Effector memory CD4-positive, alpha-beta T cell (primary cell): ENCODE data around the gene NLRC5.

Experiments used
- DNase-seq, 3 donors: peaks; one replicate each; pipeline ENCODE4 v3.0.0-alpha.2; 2020
- H3K27ac ChIP-seq: 2 replicates; pipeline ENCODE4 v1.7.0; 2013; ENCODE audit warnings: mild to moderate bottlenecking, low read length, moderate library complexity; ENCODE audit not compliant: insufficient read depth, poor library complexity, severe bottlenecking
- H3K27me3 ChIP-seq: replicated peaks from 2 replicates; pipeline ENCODE4 v1.7.0; 2013; ENCODE audit warnings: mild to moderate bottlenecking, low read length; ENCODE audit not compliant: insufficient read depth, control insufficient read depth, poor library complexity, severe bottlenecking
- H3K36me3 ChIP-seq: 2 replicates; pipeline ENCODE4 v1.7.0; 2013; ENCODE audit warnings: mild to moderate bottlenecking, low read length, moderate library complexity; ENCODE audit not compliant: control insufficient read depth, insufficient read depth
- H3K4me1 ChIP-seq: 2 replicates; pipeline ENCODE4 v1.7.0; 2013; ENCODE audit warnings: low read length, mild to moderate bottlenecking; ENCODE audit not compliant: control insufficient read depth, insufficient read depth, poor library complexity, severe bottlenecking
- H3K4me3 ChIP-seq: 2 replicates; pipeline ENCODE4 v1.7.0; 2013; ENCODE audit warnings: low read length, low read depth, mild to moderate bottlenecking; ENCODE audit not compliant: insufficient read depth, poor library complexity, severe bottlenecking
- H3K9me3 ChIP-seq: 2 replicates; pipeline ENCODE4 v1.7.0; 2013; ENCODE audit warnings: mild to moderate bottlenecking, low read length, moderate library complexity; ENCODE audit not compliant: control insufficient read depth

NLRC5 gene

GRCh38 chr16:56961851-56962281 is 27.5 kb upstream of the NLRC5 start, which contains the start of gene CETP:
Gene CETP, plus strand, starts transcription at chr16:56961950. Its CDS starts 30 bp downstream, at chr16:56961980.
- H3K4me1 ChIP-seq, result peaks cover 6% of the 10 kb centered on the region
- H3K4me3 ChIP-seq, result no peak within 1 kb of the TSS
- no peaks in the 10 kb centered on the region for H3K27me3 ChIP-seq
- H3K9me3 ChIP-seq, result no peaks in the 10 kb centered on the region
- H3K27ac ChIP-seq, result no peak within 1 kb of the TSS
- no peaks in the 10 kb centered on the region for H3K36me3 ChIP-seq
- no peak for DNase-seq

- H3K4me1 ChIP-seq, result peaks cover 6% of the 10 kb centered on the region
- H3K27ac ChIP-seq, result no peak overlapping the region
- peak; percentile 84 to 91 (median 88) for DNase-seq
- H3K27me3 ChIP-seq, result no peaks in the 10 kb centered on the region
- H3K9me3 ChIP-seq, result no peaks in the 10 kb centered on the region
- H3K4me3 ChIP-seq, result no peak overlapping the region
- no peaks in the 10 kb centered on the region for H3K36me3 ChIP-seq
These were observed 24.9 kb upstream of the NLRC5 start for GRCh38 chr16:56964243-56965148.

GRCh38 chr16:56965149-56966092 is 23.9 kb upstream of the NLRC5 start:
- Histone ChIP-seq H3K9me3 (no peaks in the 10 kb centered on the region), H3K4me3 (no peak overlapping the region), H3K27me3 (no peaks in the 10 kb centered on the region), H3K36me3 (no peaks in the 10 kb centered on the region), H3K27ac (no peak overlapping the region), H3K4me1 (peaks cover 6% of the 10 kb centered on the region)
- DNase-seq, result no peak

DNA sequence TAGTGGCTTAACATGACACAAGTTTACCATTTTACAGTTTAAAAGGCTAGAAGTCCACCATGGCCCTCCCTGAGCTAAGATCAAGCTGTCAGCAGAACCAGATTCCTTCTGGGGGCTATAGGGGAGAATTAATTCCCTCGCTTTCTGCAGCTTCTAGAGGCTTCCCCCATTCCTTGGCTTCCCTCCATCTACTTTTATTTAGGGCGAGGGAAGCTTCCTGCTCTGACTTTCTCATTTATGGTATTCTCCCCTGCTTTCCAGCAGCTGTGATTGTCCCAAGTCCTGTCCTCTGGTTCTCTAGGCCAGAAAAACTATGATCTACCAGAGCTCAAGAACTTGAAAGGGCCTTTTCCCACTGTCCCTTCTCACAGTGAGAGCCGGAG is 23.3 kb upstream of the NLRC5 start:
- no peaks in the 10 kb centered on the region for H3K27me3 ChIP-seq
- no peaks in the 10 kb centered on the region for H3K36me3 ChIP-seq
- no peak overlapping the region for H3K4me3 ChIP-seq
- DNase-seq, result no peak
- H3K9me3 ChIP-seq, result no peaks in the 10 kb centered on the region
- no peak overlapping the region for H3K27ac ChIP-seq
- peaks cover 6% of the 10 kb centered on the region for H3K4me1 ChIP-seq

DNA sequence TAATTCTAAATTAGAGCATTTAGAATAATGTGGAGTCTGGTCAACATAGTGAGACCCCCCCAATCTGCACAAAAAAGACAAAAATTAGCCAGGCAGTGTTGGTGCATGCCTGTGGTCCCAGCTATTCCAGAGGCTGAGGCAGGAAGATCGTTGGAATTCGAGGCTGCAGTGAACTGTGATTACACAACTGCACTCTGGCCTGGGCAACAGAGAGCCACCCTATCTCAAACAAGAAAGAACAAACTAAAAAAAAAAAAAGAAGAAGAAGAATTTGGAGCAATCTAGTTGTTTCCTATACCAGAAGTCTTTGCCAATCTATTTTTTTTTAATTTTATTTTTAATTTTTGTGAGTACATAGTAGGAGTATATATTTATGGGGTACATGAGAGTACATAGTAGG is 21.6 kb upstream of the NLRC5 start:
- no peaks in the 10 kb centered on the region for H3K9me3 ChIP-seq
- no peaks in the 10 kb centered on the region for H3K27me3 ChIP-seq
- no peak overlapping the region for H3K27ac ChIP-seq
- H3K36me3 ChIP-seq, result no peaks in the 10 kb centered on the region
- no peak overlapping the region for H3K4me3 ChIP-seq
- H3K4me1 ChIP-seq, result peaks cover 6% of the 10 kb centered on the region
- no peak for DNase-seq

GRCh38 chr16:56969769-56970168 is 19.6 kb upstream of the NLRC5 start:
- no peak for DNase-seq
- Histone ChIP-seq H3K27me3 (no peaks in the 10 kb centered on the region), H3K36me3 (no peaks in the 10 kb centered on the region), H3K9me3 (no peaks in the 10 kb centered on the region), H3K27ac (no peak overlapping the region), H3K4me1 (peaks cover 6% of the 10 kb centered on the region), H3K4me3 (no peak overlapping the region)

GRCh38 chr16:56970934-56971767 is 18.2 kb upstream of the NLRC5 start:
- Histone ChIP-seq H3K4me3 (no peak overlapping the region), H3K4me1 (no peaks in the 10 kb centered on the region), H3K36me3 (no peaks in the 10 kb centered on the region), H3K9me3 (no peaks in the 10 kb centered on the region), H3K27ac (no peak overlapping the region), H3K27me3 (no peaks in the 10 kb centered on the region)
- peak in 2 of 3 donors; percentile 27 to 29 for DNase-seq

DNA sequence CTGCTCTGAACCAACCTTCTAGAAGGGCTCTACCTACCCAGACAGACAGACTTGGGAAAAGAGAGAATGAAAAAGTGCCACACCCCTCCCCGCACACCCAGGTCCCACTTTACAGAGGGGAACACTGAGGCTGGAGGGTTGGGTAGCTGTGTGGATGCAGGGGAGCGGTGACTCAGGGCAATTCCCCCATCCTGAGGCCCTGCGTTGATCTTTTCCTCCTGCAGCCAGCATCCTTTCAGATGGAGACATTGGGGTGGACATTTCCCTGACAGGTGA is 17.7 kb upstream of the NLRC5 start:
- no peak overlapping the region for H3K4me3 ChIP-seq
- no peak overlapping the region for H3K27ac ChIP-seq
- no peak for DNase-seq
- H3K36me3 ChIP-seq, result no peaks in the 10 kb centered on the region
- no peaks in the 10 kb centered on the region for H3K4me1 ChIP-seq
- H3K27me3 ChIP-seq, result no peaks in the 10 kb centered on the region
- no peaks in the 10 kb centered on the region for H3K9me3 ChIP-seq

DNA sequence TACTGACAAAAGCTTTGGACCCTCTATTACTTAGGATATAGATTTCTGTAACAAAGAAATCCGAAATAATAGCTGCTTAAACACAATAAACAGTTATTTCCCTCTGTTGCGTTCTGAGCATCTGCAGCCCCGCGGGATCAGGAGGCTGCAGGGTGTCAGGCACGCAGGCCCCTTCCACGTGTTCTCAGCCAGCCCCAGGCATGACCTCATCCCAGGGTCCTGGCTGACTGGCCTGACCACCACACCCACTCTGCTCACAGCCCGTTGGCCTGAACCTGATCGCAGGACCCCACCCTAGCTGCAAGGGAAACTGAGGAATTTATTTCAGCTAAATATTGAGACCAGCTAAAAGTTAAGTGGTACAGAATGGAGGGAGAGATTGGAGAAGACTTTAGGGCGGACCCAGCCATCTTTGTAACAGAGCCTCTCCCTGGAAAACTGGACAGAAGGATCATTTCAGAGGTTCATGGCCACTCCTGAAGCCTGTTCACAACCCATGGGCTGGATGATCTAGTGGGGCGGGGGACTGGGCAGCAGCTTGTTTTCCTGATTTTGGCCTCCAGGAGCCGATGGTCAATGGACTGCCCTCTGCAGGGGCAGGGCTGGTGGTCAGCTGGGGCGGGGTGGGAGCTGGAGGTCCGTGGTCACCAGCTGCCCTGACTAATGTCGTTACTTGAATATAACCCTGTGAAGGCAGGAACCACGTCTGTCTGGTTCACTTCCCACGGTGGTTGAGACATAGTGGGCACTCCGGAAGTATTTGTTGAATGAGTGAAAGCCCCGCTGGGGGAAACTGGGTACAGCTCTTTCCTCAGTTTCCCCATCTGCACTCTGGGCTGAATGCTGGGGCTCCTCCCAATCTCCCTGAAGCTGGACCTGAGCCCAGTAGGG is 16.7 kb upstream of the NLRC5 start:
- Histone ChIP-seq H3K27ac (no peak overlapping the region), H3K4me1 (no peaks in the 10 kb centered on the region), H3K36me3 (no peaks in the 10 kb centered on the region), H3K4me3 (no peak overlapping the region), H3K27me3 (no peaks in the 10 kb centered on the region), H3K9me3 (no peaks in the 10 kb centered on the region)
- no peak for DNase-seq
